ENCODE data around the gene BDKRB2.
A peak's percentile ranks its signal among the peaks of the same experiment; 100 is the strongest.

The BDKRB2 gene

GRCh38 chr14:96167224-96168148, 37.2 kb upstream of the BDKRB2 start:
- no peak overlapping the region for H3K4me3 ChIP-seq (replicated peaks; ENCODE audit: low read depth, low read length)
- DNase-seq (ENCODE audit: low read depth) = peak; percentile 39
- no peak for TF ChIP-seq CTCF (IDR thresholded peaks at IDR 0.05; ENCODE audit: low read length, missing control alignments)

GRCh38 chr14:96168581-96168980, 36.1 kb upstream of the BDKRB2 start:
- no peak for DNase-seq (ENCODE audit: low read depth)
- H3K4me3 ChIP-seq (replicated peaks; ENCODE audit: low read depth, low read length) = no peak overlapping the region
- TF ChIP-seq CTCF (IDR thresholded peaks at IDR 0.05; ENCODE audit: low read length, missing control alignments) = no peak

GRCh38 chr14:96170961-96171592, 33.6 kb upstream of the BDKRB2 start:
- H3K4me3 ChIP-seq (replicated peaks; ENCODE audit: low read depth, low read length) = no peak overlapping the region
- TF ChIP-seq CTCF (IDR thresholded peaks at IDR 0.05; ENCODE audit: low read length, missing control alignments) = no peak
- DNase-seq (ENCODE audit: low read depth) = no peak

GRCh38 chr14:96173636-96174475, 30.8 kb upstream of the BDKRB2 start:
- no peak for TF ChIP-seq CTCF (IDR thresholded peaks at IDR 0.05; ENCODE audit: low read length, missing control alignments)
- H3K4me3 ChIP-seq (replicated peaks; ENCODE audit: low read depth, low read length) = no peak overlapping the region
- DNase-seq (ENCODE audit: low read depth) = no peak

GRCh38 chr14:96176275-96176674, 28.4 kb upstream of the BDKRB2 start:
- DNase-seq (ENCODE audit: low read depth) = peak; percentile 15
- no peak for TF ChIP-seq CTCF (IDR thresholded peaks at IDR 0.05; ENCODE audit: low read length, missing control alignments)
- no peak overlapping the region for H3K4me3 ChIP-seq (replicated peaks; ENCODE audit: low read depth, low read length)

GRCh38 chr14:96176811-96177211, 27.8 kb upstream of the BDKRB2 start:
- DNase-seq (ENCODE audit: low read depth) = peak; percentile 89
- no peak overlapping the region for H3K4me3 ChIP-seq (replicated peaks; ENCODE audit: low read depth, low read length)
- TF ChIP-seq CTCF (IDR thresholded peaks at IDR 0.05; ENCODE audit: low read length, missing control alignments) = no peak

All from fibroblast of pulmonary artery (primary cell).